ENCODE data around the gene ATG16L1.

Gene ATG16L1

GRCh38 chr2:233289648-233290047, 38.2 kb downstream of the ATG16L1 start:
- DNase-seq (ENCODE audit: low spot score) (no peak), FAIRE-seq (no peak)

- FAIRE-seq = no peak
- no peak for DNase-seq (ENCODE audit: low spot score)
Measured at GRCh38 chr2:233290051-233290845, 38.8 kb downstream of the ATG16L1 start.

GRCh38 chr2:233295891-233296290, 44.4 kb downstream of the ATG16L1 start:
- FAIRE-seq (no peak), DNase-seq (ENCODE audit: low spot score) (no peak)

GRCh38 chr2:233297076-233297475, 45.6 kb downstream of the ATG16L1 start:
- FAIRE-seq = no peak

DNA sequence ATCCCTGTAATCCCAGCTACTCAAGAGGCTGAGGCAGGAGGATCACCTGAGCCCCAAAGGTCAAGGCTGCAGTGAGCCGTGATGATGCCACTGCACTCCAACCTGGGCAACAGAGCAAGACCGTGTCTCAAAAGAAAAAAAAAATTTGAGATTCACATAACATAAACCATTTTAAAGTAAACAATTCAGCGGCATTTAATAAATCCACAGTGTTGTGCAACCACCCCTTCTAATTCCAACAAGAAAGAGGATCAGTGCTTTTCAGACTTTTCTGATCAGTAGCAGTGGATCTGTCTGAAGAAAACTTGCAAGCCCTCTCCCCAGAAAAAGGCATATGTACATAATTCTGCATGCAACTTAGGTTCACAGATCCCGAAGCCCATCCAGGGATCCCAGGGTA, 48.9 kb downstream of the ATG16L1 start:
- DNase-seq (ENCODE audit: low spot score) (no peak), FAIRE-seq (no peak)

More at GRCh38 chr2:233297076-233297475, 45.6 kb downstream of the ATG16L1 start:
- DNase-seq (ENCODE audit: low spot score) = no peak

DNA sequence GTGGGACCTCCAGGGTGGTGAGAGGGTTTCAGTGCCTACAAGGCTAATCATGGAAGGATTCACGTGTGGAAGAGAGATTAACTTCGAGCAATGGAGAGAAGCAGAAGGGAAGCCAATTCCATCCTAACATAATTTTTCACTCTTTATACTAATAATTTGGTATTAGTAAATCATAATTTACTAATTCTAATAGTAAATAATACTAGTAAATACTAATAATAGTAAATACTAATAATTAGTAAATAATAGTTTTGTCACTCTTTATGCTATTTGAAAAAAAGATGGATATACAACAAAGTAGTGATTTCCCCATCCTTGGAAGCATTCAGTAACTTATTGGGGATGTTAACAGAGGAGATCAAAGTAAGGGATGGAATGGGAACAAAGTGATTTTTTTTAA, 49.8 kb downstream of the ATG16L1 start:
- FAIRE-seq = no peak

DNA sequence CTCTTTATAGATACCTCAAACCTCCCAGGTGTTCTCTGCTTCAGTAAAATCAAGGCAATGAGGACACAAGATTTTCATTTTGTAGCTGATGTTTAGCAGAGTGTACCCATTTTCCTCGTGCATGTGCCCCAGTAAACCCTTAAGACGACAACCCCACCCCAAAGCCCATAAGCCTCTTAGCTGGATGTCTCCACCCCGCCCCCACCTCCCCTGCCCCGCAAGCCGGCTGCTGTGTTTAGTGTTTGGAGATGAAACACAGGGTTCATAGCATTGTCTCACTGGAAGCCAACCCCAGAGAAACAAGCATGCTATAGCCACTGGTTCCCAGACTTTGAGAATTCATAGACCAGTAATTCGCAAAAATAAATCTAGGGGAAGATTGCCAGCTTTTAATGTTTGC, 50.3 kb downstream of the ATG16L1 start:
- no peak for DNase-seq (ENCODE audit: low spot score)
- FAIRE-seq = no peak

More for the DNA sequence above, 49.8 kb downstream of the ATG16L1 start:
- no peak for DNase-seq (ENCODE audit: low spot score)

GRCh38 chr2:233303252-233303651, 51.8 kb downstream of the ATG16L1 start:
- no peak for FAIRE-seq

DNA sequence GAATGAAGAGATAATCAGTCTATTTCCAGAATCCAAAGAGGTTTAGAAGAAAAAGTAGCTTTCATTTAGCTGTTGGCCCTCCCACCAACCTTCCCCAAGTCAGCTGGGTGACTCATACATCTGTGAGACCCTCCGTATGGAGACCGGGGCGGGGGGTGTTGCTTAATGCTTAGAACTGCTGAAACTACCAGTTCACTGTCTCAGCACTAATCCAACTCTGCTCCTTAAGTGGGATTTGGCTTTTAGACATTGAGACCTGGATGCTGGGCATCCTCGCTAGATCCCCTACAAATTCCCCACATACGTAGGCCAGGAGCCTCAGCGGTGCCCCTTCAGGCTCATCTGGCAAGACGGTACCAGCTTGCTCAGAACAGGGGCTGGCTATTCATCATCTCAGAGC, 56.1 kb downstream of the ATG16L1 start, which contains the start of gene SAG:
Gene SAG, plus strand, starts transcription at position 252 of the 400 bp plus-strand sequence. CDS start 1,374 bp downstream, outside the sequence.
- no peak for DNase-seq (ENCODE audit: low spot score)

More at GRCh38 chr2:233303252-233303651, 51.8 kb downstream of the ATG16L1 start:
- DNase-seq (ENCODE audit: low spot score) = no peak

DNA sequence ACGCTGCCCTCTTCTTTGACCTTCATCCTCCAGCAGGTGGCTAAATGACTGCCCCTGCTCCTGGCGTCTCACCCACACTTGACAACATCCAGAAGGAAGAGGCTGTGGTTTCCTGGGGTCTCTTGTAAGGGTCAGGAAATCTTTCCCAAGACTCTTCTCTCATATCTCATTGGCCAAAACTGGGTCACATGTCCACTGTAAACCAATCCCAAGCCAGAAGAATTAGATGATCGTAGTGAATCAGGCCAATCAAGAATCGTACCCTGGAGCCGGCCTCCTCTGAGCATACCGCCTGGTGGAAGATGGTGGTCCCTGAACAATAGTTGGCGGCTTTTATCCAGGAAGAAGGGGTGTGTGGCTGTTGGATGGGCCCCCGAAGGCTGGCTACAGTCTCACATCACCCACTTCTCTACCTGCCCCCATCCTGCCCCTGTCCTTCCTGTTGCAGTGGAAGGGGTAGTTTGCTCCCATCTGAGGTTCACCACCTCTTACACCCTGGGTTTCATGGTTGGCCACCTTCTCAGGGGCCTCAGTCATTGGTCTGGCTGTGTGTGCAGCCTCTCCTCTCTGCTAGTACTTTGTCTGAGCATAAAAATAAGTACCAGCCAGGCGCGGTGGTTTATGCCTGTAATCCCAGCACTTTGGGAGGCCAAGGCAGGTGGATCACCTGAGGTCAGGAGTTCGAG, 59.9 kb downstream of the ATG16L1 start:
- DNase-seq (ENCODE audit: low spot score) (no peak), FAIRE-seq (no peak)

More for the DNA sequence above, 56.1 kb downstream of the ATG16L1 start, which contains the start of gene SAG:
- FAIRE-seq = no peak

GRCh38 chr2:233312874-233313273, 61.4 kb downstream of the ATG16L1 start:
- DNase-seq (ENCODE audit: low spot score) (no peak), FAIRE-seq (no peak)

- FAIRE-seq (no peak), DNase-seq (ENCODE audit: low spot score) (no peak)
Measured at GRCh38 chr2:233314180-233314925, 62.9 kb downstream of the ATG16L1 start.

GRCh38 chr2:233317196-233317943, 65.9 kb downstream of the ATG16L1 start:
- no peak for FAIRE-seq
- no peak for DNase-seq (ENCODE audit: low spot score)

- FAIRE-seq (no peak), DNase-seq (ENCODE audit: low spot score) (no peak)
Measured at GRCh38 chr2:233319256-233319655, 67.8 kb downstream of the ATG16L1 start.

GRCh38 chr2:233320470-233320869, 69.0 kb downstream of the ATG16L1 start:
- no peak for FAIRE-seq
- no peak for DNase-seq (ENCODE audit: low spot score)

- no peak for FAIRE-seq
- DNase-seq (ENCODE audit: low spot score) = no peak
Measured at GRCh38 chr2:233321166-233321565, 69.7 kb downstream of the ATG16L1 start.

- FAIRE-seq (no peak), DNase-seq (ENCODE audit: low spot score) (no peak)
Measured at GRCh38 chr2:233323851-233324250, 72.4 kb downstream of the ATG16L1 start.

GRCh38 chr2:233325256-233325655, 73.8 kb downstream of the ATG16L1 start:
- FAIRE-seq (no peak), DNase-seq (ENCODE audit: low spot score) (no peak)

DNA sequence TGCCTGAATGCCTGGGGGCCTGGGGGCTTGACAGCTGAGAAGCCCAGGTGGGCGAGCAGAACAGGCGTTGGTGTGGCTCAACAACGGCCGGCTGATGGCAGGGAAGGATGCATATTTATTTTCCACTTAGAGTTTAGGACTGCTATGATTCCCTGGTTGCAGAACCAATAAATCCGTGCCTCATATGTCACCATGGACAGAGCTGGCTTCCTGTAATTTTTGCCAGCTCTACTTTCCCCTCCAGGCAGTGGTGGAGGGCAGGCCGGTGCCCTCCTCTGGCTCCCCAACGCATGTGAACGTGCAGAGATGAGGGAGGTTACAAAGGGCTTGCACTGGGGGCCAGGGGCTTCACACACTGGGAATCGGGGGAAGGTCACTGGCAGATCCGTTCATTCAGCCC, 74.3 kb downstream of the ATG16L1 start:
- FAIRE-seq (no peak), DNase-seq (ENCODE audit: low spot score) (no peak)

GRCh38 chr2:233326500-233326899, 75.0 kb downstream of the ATG16L1 start:
- DNase-seq (ENCODE audit: low spot score) (no peak), FAIRE-seq (no peak)

DNA sequence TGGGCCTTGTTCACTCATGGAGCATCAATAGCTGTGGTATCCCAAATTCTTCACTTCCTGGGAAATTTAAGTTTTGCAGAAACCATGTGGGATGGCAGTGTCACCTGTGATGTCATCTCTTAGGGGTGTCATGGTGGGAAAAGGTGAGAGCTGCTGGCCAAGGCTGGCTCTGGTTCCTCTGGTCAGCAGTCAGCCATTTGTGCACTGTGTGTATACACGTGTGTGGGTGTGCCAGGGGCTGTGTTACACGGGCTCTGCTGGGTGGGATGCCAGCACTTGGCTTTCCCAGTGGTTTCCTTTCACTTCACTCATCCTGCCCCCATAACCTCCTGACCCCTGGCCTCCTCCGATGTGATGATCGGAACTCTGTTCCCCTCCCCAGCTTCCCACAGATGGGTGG, 77.4 kb downstream of the ATG16L1 start:
- DNase-seq (ENCODE audit: low spot score) (no peak), FAIRE-seq (no peak)

All from RCC 7860 (cell line).